HepG2 (cell line): ENCODE results near the gene LZTS2. TPM values are rescaled to one million over a fixed set of nuclear protein-coding genes. Genes with fewer than 3 reads are reported as not detected.

ENCODE experiments used
- AGO1 ChIP-seq: fragments of 200-400 bp; formaldehyde crosslinking; IDR thresholded peaks from 2 replicates; pipeline ENCODE4 v1.6.1; 2017; ENCODE audit warnings: mild to moderate bottlenecking, low read depth, low read length, moderate library complexity; ENCODE audit not compliant: poor library complexity, severe bottlenecking
- FIP1L1 ChIP-seq: fragments of 200-400 bp; formaldehyde crosslinking; IDR thresholded peaks from 2 replicates; pipeline ENCODE4 v1.6.1; 2018; ENCODE audit warnings: low read depth, mild to moderate bottlenecking, low read length, moderate library complexity, borderline replicate concordance; ENCODE audit not compliant: insufficient read depth
- HOXA3 ChIP-seq: sonication (generic); formaldehyde crosslinking; IDR thresholded peaks from 2 replicates; pipeline ENCODE4 v1.5.0; 2020; ENCODE audit warnings: missing genetic modification reagents
- MBNL3 ChIP-seq: fragments of 250-450 bp; sonication (Bioruptor Pico); conservative IDR thresholded peaks from 2 replicates; pipeline ENCODE4 v1.8.0; 2022; ENCODE audit warnings: mild to moderate bottlenecking, inconsistent platforms
- MEIS1 ChIP-seq: sonication (generic); formaldehyde crosslinking; IDR thresholded peaks from 2 replicates; pipeline ENCODE4 v1.9.0; 2021; ENCODE audit warnings: mild to moderate bottlenecking, missing genetic modification reagents, moderate library complexity, borderline replicate concordance
- NR2C2 ChIP-seq: sonication (generic); formaldehyde crosslinking; IDR thresholded peaks from 2 replicates; pipeline ENCODE4 v1.4.0; 2020; ENCODE audit warnings: missing genetic modification reagents, mild to moderate bottlenecking, moderate library complexity, borderline replicate concordance
- RBFOX2 ChIP-seq: fragments of 200-400 bp; formaldehyde crosslinking; IDR thresholded peaks from 2 replicates; pipeline ENCODE4 v1.6.1; 2017; ENCODE audit warnings: low read depth, mild to moderate bottlenecking, low read length
- SOX6 ChIP-seq, 2 experiments: fragments of 450-650 bp in 1 of 2; sonication (generic) in 1 of 2; formaldehyde crosslinking in 1 of 2; IDR thresholded peaks; 2 replicates each; pipeline versions ENCODE4 v1.4.0 to v1.6.1; 2017 to 2020; ENCODE audit warnings: antibody characterized with exemption in 1 of 2, mild to moderate bottlenecking in 1 of 2, missing genetic modification reagents in 1 of 2
- ZNF143 ChIP-seq: sonication (generic); formaldehyde crosslinking; IDR thresholded peaks from 2 replicates; pipeline ENCODE4 v1.4.0; 2020; ENCODE audit warnings: missing genetic modification reagents
- polyA plus RNA-seq, 8 experiments: library from polyadenylated mRNA; depleted of rRNA in 3 of 8; stranded (reverse) in 7 of 8; unstranded in 1 of 8; fragments of >200 nt; fragmentation: Illumina TruSeq in 4 of 8; extraction: Trizol in 4 of 8; gene quantifications; 2 replicates each; pipeline versions ENCODE4 v1.2.1 to v1.2.3, GENCODE V29; 2011 to 2016; ENCODE audit warnings: low read depth in 4 of 8, missing spikeins in 1 of 8, mixed read lengths in 1 of 8; ENCODE audit not compliant: insufficient read depth in 1 of 8
- total RNA-seq, 5 experiments: library from RNA; depleted of rRNA; stranded (reverse); fragments of >200 nt; fragmentation: Illumina TruSeq; extraction: Trizol; gene quantifications; 2 replicates each; pipeline ENCODE4 v1.2.3, GENCODE V29; 2016; ENCODE audit warnings: low read depth in 1 of 5
- TF ChIP-seq, protein P1 (sequence below): sonication (generic); formaldehyde crosslinking; IDR thresholded peaks from 2 replicates; pipeline ENCODE4 v1.4.0; 2020; ENCODE audit warnings: missing genetic modification reagents
- TF ChIP-seq, protein P2 (sequence below): sonication (generic); formaldehyde crosslinking; IDR thresholded peaks from 2 replicates; pipeline ENCODE4 v1.4.0; 2020; ENCODE audit warnings: missing genetic modification reagents
- TF ChIP-seq, protein P3 (sequence below): sonication (generic); formaldehyde crosslinking; IDR thresholded peaks from 2 replicates; pipeline ENCODE4 v1.8.1; 2022; ENCODE audit warnings: mild to moderate bottlenecking, missing genetic modification reagents
- TF ChIP-seq, protein P4 (sequence below): sonication (generic); IDR thresholded peaks from 2 replicates; pipeline ENCODE4 v1.6.1; 2016; ENCODE audit warnings: low read depth, borderline replicate concordance
- TF ChIP-seq, protein P5 (sequence below): sonication (generic); formaldehyde crosslinking; IDR thresholded peaks from 2 replicates; pipeline ENCODE4 v1.5.0; 2020; ENCODE audit warnings: mild to moderate bottlenecking, missing genetic modification reagents, moderate library complexity
- TF ChIP-seq, protein P6 (sequence below): sonication (generic); formaldehyde crosslinking; IDR thresholded peaks from 2 replicates; pipeline ENCODE4 v1.4.0; 2020; ENCODE audit warnings: missing genetic modification reagents

The LZTS2 gene
- total and polyA plus RNA-seq, 2 of the 13 experiments (the other 11 are each of a cell fraction or from before 2014, with no cell fraction given) = 43.6 to 65.6 TPM

DNA sequence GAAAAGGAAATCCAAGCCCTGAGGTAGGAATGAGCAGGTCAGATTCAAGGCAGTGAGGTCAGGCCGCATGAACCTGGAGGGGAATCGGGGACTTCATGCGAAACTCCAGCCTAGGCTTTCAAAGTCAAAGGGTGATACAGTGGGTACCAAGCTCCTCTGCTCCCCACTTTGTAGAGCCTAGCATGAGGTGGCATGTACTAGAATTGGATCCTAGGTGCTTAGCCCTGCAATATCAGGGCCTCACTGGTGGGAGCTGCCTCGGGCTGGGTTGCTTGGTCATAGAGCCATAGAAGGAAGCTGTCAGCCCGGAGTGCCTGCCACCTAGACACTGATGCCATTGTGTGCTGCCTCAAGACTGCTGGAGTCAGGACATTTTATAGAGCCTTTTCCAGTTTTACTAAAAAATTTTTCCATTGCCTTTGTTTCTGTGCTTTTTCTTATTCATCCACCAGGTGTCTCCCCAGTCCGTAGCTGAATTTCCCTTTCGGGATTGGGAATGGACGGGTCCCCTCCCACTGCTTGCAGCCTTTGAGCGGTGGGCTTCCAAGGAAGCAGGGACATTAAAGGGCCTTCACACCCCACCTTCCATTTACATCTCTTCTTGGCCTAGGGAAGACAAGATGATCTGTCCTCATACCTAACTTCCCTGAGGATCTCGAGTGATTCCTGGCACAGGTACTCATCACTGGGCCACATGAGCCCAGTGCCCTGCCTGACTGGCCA, 5.5 kb upstream of the LZTS2 start (continued):
- TF ChIP-seq, protein P1, sequence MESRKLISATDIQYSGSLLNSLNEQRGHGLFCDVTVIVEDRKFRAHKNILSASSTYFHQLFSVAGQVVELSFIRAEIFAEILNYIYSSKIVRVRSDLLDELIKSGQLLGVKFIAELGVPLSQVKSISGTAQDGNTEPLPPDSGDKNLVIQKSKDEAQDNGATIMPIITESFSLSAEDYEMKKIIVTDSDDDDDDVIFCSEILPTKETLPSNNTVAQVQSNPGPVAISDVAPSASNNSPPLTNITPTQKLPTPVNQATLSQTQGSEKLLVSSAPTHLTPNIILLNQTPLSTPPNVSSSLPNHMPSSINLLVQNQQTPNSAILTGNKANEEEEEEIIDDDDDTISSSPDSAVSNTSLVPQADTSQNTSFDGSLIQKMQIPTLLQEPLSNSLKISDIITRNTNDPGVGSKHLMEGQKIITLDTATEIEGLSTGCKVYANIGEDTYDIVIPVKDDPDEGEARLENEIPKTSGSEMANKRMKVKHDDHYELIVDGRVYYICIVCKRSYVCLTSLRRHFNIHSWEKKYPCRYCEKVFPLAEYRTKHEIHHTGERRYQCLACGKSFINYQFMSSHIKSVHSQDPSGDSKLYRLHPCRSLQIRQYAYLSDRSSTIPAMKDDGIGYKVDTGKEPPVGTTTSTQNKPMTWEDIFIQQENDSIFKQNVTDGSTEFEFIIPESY (CRISPR knock-in tag) = no peak
- no peak for TF ChIP-seq SOX6 (IDR thresholded peaks at IDR 0.05)
- TF ChIP-seq SOX6 (CRISPR knock-in tag; IDR thresholded peaks at IDR 0.05) = 0 out of 2 replicates have a peak, but pooled peaks have one; percentile 11
- TF ChIP-seq, protein P2, sequence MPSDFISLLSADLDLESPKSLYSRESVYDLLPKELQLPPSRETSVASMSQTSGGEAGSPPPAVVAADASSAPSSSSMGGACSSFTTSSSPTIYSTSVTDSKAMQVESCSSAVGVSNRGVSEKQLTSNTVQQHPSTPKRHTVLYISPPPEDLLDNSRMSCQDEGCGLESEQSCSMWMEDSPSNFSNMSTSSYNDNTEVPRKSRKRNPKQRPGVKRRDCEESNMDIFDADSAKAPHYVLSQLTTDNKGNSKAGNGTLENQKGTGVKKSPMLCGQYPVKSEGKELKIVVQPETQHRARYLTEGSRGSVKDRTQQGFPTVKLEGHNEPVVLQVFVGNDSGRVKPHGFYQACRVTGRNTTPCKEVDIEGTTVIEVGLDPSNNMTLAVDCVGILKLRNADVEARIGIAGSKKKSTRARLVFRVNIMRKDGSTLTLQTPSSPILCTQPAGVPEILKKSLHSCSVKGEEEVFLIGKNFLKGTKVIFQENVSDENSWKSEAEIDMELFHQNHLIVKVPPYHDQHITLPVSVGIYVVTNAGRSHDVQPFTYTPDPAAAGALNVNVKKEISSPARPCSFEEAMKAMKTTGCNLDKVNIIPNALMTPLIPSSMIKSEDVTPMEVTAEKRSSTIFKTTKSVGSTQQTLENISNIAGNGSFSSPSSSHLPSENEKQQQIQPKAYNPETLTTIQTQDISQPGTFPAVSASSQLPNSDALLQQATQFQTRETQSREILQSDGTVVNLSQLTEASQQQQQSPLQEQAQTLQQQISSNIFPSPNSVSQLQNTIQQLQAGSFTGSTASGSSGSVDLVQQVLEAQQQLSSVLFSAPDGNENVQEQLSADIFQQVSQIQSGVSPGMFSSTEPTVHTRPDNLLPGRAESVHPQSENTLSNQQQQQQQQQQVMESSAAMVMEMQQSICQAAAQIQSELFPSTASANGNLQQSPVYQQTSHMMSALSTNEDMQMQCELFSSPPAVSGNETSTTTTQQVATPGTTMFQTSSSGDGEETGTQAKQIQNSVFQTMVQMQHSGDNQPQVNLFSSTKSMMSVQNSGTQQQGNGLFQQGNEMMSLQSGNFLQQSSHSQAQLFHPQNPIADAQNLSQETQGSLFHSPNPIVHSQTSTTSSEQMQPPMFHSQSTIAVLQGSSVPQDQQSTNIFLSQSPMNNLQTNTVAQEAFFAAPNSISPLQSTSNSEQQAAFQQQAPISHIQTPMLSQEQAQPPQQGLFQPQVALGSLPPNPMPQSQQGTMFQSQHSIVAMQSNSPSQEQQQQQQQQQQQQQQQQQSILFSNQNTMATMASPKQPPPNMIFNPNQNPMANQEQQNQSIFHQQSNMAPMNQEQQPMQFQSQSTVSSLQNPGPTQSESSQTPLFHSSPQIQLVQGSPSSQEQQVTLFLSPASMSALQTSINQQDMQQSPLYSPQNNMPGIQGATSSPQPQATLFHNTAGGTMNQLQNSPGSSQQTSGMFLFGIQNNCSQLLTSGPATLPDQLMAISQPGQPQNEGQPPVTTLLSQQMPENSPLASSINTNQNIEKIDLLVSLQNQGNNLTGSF = no peak
- no peak for TF ChIP-seq FIP1L1
- no peak for TF ChIP-seq NR2C2 (CRISPR knock-in tag)
- TF ChIP-seq, protein P3, sequence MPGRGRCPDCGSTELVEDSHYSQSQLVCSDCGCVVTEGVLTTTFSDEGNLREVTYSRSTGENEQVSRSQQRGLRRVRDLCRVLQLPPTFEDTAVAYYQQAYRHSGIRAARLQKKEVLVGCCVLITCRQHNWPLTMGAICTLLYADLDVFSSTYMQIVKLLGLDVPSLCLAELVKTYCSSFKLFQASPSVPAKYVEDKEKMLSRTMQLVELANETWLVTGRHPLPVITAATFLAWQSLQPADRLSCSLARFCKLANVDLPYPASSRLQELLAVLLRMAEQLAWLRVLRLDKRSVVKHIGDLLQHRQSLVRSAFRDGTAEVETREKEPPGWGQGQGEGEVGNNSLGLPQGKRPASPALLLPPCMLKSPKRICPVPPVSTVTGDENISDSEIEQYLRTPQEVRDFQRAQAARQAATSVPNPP (CRISPR knock-in tag) = no peak
- TF ChIP-seq, protein P4, sequence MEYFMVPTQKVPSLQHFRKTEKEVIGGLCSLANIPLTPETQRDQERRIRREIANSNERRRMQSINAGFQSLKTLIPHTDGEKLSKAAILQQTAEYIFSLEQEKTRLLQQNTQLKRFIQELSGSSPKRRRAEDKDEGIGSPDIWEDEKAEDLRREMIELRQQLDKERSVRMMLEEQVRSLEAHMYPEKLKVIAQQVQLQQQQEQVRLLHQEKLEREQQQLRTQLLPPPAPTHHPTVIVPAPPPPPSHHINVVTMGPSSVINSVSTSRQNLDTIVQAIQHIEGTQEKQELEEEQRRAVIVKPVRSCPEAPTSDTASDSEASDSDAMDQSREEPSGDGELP = no peak
- TF ChIP-seq MBNL3 = no peak
- TF ChIP-seq AGO1 = no peak
- TF ChIP-seq, protein P5, sequence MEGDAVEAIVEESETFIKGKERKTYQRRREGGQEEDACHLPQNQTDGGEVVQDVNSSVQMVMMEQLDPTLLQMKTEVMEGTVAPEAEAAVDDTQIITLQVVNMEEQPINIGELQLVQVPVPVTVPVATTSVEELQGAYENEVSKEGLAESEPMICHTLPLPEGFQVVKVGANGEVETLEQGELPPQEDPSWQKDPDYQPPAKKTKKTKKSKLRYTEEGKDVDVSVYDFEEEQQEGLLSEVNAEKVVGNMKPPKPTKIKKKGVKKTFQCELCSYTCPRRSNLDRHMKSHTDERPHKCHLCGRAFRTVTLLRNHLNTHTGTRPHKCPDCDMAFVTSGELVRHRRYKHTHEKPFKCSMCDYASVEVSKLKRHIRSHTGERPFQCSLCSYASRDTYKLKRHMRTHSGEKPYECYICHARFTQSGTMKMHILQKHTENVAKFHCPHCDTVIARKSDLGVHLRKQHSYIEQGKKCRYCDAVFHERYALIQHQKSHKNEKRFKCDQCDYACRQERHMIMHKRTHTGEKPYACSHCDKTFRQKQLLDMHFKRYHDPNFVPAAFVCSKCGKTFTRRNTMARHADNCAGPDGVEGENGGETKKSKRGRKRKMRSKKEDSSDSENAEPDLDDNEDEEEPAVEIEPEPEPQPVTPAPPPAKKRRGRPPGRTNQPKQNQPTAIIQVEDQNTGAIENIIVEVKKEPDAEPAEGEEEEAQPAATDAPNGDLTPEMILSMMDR (CRISPR knock-in tag) = peak; percentile 62
- TF ChIP-seq ZNF143 (CRISPR knock-in tag) = no peak
- no peak for TF ChIP-seq HOXA3 (CRISPR knock-in tag)
- 0 out of 2 replicates have a peak, but pooled peaks have one; percentile 51 for TF ChIP-seq RBFOX2
- TF ChIP-seq MEIS1 (CRISPR knock-in tag) = no peak
- TF ChIP-seq, protein P6, sequence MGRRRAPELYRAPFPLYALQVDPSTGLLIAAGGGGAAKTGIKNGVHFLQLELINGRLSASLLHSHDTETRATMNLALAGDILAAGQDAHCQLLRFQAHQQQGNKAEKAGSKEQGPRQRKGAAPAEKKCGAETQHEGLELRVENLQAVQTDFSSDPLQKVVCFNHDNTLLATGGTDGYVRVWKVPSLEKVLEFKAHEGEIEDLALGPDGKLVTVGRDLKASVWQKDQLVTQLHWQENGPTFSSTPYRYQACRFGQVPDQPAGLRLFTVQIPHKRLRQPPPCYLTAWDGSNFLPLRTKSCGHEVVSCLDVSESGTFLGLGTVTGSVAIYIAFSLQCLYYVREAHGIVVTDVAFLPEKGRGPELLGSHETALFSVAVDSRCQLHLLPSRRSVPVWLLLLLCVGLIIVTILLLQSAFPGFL (CRISPR knock-in tag) = no peak
